ENCODE data around the gene RTN4R. TPM values are rescaled to one million over a fixed set of nuclear protein-coding genes. Genes with fewer than 3 reads are reported as not detected.
"Not testable (repeated sequence)": the region's sequence is repeated elsewhere in the genome, so short reads cannot be mapped to it uniquely, and the experiment has no call there.

Gene RTN4R
- total RNA-seq, 1 donor from 2014 or later, result 2.9 TPM

DNA sequence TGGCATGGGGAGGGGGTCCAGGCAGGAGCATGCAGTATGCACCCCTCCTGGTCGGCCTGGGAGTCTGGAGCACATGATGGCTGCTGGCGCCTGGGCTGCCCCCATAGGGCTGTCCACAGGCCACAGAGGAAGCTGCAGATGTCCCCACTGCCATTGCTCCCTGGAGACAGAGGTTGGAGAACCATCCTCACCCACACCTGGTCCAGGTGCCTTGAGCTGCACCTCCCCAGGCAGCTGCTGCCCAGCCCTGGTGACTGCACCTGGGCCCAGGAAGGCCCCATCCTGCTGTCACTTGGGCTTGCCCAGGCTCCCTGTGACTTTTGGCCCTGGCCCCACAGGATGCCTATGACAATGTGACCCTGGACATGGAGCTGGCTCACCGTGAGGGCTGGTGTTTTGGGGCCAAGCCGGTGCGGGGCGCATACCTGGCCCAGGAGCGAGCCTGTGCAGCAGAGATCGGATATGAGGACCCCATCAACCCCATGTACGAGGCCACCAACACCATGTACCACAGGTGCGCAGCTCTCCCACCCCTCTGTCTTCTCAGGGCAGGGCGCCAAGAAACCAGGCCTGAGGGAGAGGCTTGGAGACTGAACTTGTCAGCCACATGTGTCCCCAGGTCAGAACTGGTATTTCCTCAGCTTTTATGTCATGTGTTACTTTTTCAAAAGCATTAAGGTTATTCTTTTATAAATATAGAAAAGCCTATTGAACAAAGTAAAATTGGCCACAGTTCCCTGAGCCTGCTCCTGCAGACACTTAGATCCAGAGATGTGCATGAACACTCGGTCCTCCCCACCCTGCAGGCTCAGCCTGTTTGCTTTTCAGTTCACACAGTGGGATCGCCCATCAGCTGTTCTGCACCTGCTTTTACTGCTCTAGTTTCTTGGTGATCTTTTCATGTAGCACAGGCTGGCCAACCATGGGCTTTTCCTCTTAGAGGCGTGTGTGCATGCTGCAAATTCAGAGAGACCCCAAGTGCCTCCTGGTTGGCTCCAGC is 39.6 kb upstream of the RTN4R start:
- H3K4me1 Mint-ChIP-seq (ENCODE audit: low read depth, unreplicated experiment); H3K9me3 Mint-ChIP-seq (ENCODE audit: unreplicated experiment); H3K4me3 Mint-ChIP-seq (ENCODE audit: unreplicated experiment); H3K27me3 ChIP-seq (ENCODE audit: insufficient read depth, low read length); H3K4me3 ChIP-seq (ENCODE audit: insufficient read depth, low read depth, low read length); H4K20me1 ChIP-seq (ENCODE audit: insufficient read depth, low read length); DNase-seq (ENCODE audit: low read depth); H3K27ac Mint-ChIP-seq (ENCODE audit: unreplicated experiment); H3K27me3 Mint-ChIP-seq (ENCODE audit: low read depth, unreplicated experiment); H3K9ac ChIP-seq (ENCODE audit: low read length); H3K4me2 ChIP-seq (ENCODE audit: low read length); FAIRE-seq; H3K9me3 ChIP-seq (ENCODE audit: insufficient read depth, low read depth, low read length); H3K36me3 Mint-ChIP-seq (ENCODE audit: low read depth, unreplicated experiment); H3K36me3 ChIP-seq (ENCODE audit: insufficient read depth, low read length); H3K79me2 ChIP-seq (ENCODE audit: insufficient read depth, low read length); H3K27ac ChIP-seq (ENCODE audit: low read depth, low read length); H2AFZ ChIP-seq (ENCODE audit: low read depth, low read length); H3K4me1 ChIP-seq (ENCODE audit: insufficient read depth, low read length): not testable (repeated sequence)

DNA sequence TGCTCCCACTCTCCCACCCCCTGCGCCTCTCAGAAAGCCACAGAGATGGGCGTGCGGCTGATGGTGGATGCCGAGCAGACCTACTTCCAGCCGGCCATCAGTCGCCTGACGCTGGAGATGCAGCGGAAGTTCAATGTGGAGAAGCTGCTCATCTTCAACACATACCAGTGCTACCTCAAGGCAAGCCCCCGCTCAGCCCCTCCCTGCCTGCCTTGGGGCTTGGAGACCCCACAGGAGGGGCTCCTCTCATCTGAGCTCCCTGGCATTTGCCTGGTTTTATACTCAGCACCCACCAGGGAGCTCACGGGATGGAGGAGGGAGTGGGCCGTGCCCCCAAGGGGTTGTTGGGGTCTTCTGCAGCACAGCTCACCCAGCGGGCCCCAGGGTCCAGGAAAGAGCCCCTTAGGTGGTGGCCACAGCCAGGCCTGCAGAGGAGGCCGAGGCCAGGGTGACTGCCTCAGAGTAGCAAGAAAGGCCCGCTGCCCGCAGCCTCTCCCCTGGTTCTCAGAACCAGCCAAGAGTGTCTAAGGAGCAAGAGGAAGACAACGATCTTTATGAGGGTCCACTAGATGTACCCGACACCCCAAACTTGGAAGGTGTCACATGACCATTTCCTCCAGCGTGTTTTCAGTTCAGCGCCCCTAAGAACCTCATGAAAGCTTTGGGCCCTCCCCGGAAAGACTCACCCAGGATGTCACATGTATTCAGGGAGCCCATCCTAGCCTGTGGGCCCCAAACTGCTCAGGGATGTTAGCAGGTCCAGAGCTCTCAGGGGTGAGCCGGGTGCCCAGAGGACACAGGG is 38.7 kb upstream of the RTN4R start:
- not testable (repeated sequence) for H3K9me3 Mint-ChIP-seq (ENCODE audit: unreplicated experiment); H3K79me2 ChIP-seq (ENCODE audit: insufficient read depth, low read length); H3K36me3 Mint-ChIP-seq (ENCODE audit: low read depth, unreplicated experiment); H3K27me3 ChIP-seq (ENCODE audit: insufficient read depth, low read length); H3K36me3 ChIP-seq (ENCODE audit: insufficient read depth, low read length); H3K27me3 Mint-ChIP-seq (ENCODE audit: low read depth, unreplicated experiment); H2AFZ ChIP-seq (ENCODE audit: low read depth, low read length); H3K4me3 Mint-ChIP-seq (ENCODE audit: unreplicated experiment); H3K9ac ChIP-seq (ENCODE audit: low read length); H4K20me1 ChIP-seq (ENCODE audit: insufficient read depth, low read length); H3K4me1 Mint-ChIP-seq (ENCODE audit: low read depth, unreplicated experiment); H3K27ac ChIP-seq (ENCODE audit: low read depth, low read length); H3K4me1 ChIP-seq (ENCODE audit: insufficient read depth, low read length); H3K27ac Mint-ChIP-seq (ENCODE audit: unreplicated experiment); DNase-seq (ENCODE audit: low read depth); FAIRE-seq; H3K4me2 ChIP-seq (ENCODE audit: low read length); H3K4me3 ChIP-seq (ENCODE audit: insufficient read depth, low read depth, low read length); H3K9me3 ChIP-seq (ENCODE audit: insufficient read depth, low read depth, low read length)

DNA sequence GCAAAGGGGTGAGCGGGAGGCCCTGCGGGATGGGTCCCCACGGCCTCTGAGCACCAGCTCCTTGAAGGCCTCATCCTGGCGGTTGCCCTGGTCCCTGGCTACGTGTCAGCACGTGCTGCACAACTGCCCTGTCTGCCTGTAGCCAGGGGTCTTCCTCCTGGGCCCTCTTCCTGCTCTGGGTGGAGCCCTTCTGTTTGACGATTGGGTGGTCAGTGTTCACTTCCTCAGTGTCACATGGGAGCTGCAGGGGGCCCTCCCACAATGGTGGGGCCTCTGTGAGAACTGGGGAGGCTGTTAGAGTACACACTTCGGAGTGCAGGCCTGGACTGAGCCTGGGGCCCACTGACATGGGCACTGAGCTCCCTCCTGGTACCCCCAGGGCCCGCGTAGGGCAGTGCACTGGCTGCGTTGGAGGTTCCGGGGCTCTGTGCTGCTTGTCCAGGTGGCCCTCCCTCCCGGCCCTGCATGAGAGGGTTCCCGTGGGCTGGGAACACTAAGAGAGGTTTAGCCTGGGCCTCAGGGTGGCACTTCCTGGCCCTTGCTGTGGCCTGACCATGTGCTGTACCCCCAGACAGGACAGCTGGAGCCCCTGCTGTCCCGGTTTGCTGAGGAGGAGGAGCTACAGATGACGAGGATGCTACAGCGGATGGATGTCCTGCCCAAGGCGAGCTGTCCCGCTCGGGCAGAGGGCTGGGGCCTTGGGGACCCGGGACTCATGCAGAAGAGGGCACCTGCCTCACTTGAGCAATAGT is 38.0 kb upstream of the RTN4R start:
- no peaks in the 10 kb centered on the region for H3K36me3 ChIP-seq (ENCODE audit: insufficient read depth, low read length)
- H4K20me1 ChIP-seq (ENCODE audit: insufficient read depth, low read length), result no peaks in the 10 kb centered on the region
- peaks cover under 1% of the 10 kb centered on the region for H3K27me3 ChIP-seq (ENCODE audit: insufficient read depth, low read length)
- peaks cover 14% of the 10 kb centered on the region for H3K27me3 Mint-ChIP-seq (ENCODE audit: low read depth, unreplicated experiment)
- TF ChIP-seq EZH2 (IDR thresholded peaks at IDR 0.05; ENCODE audit: insufficient read depth, low read length), result no peak
- no peak for TF ChIP-seq CTCF (IDR thresholded peaks at IDR 0.05; ENCODE audit: insufficient read depth, low read depth, low read length)
- no peak overlapping the region for H3K4me3 ChIP-seq (ENCODE audit: insufficient read depth, low read depth, low read length)
- no peak overlapping the region for H3K9ac ChIP-seq (ENCODE audit: low read length)
- no peak overlapping the region for H3K27ac ChIP-seq (ENCODE audit: low read depth, low read length)
- H3K79me2 ChIP-seq (ENCODE audit: insufficient read depth, low read length), result no peaks in the 10 kb centered on the region
- H3K9me3 ChIP-seq (ENCODE audit: insufficient read depth, low read depth, low read length), result no peaks in the 10 kb centered on the region
- no peak overlapping the region for H2AFZ ChIP-seq (ENCODE audit: low read depth, low read length)
- FAIRE-seq (no peak), DNase-seq (ENCODE audit: low read depth) (no peak)
- no peak overlapping the region for H3K4me3 Mint-ChIP-seq (ENCODE audit: unreplicated experiment)
- no peaks in the 10 kb centered on the region for H3K4me1 ChIP-seq (ENCODE audit: insufficient read depth, low read length)
- H3K27ac Mint-ChIP-seq (ENCODE audit: unreplicated experiment), result no peak overlapping the region
- no peaks in the 10 kb centered on the region for H3K36me3 Mint-ChIP-seq (ENCODE audit: low read depth, unreplicated experiment)
- H3K4me1 Mint-ChIP-seq (ENCODE audit: low read depth, unreplicated experiment), result no peaks in the 10 kb centered on the region
- no peak overlapping the region for H3K4me2 ChIP-seq (ENCODE audit: low read length)
- H3K9me3 Mint-ChIP-seq (ENCODE audit: unreplicated experiment), result no peaks in the 10 kb centered on the region

- FAIRE-seq; H3K4me1 Mint-ChIP-seq (ENCODE audit: low read depth, unreplicated experiment): not testable (repeated sequence)
Observed at GRCh38 chr22:20305230-20305893, 37.2 kb upstream of the RTN4R start.

More at GRCh38 chr22:20305230-20305893, 37.2 kb upstream of the RTN4R start:
- H3K9ac ChIP-seq (ENCODE audit: low read length); DNase-seq (ENCODE audit: low read depth); H3K36me3 Mint-ChIP-seq (ENCODE audit: low read depth, unreplicated experiment); H3K4me2 ChIP-seq (ENCODE audit: low read length); H3K27me3 ChIP-seq (ENCODE audit: insufficient read depth, low read length); H4K20me1 ChIP-seq (ENCODE audit: insufficient read depth, low read length); H3K4me3 Mint-ChIP-seq (ENCODE audit: unreplicated experiment); H3K79me2 ChIP-seq (ENCODE audit: insufficient read depth, low read length); H3K36me3 ChIP-seq (ENCODE audit: insufficient read depth, low read length); H3K27ac Mint-ChIP-seq (ENCODE audit: unreplicated experiment); H3K4me3 ChIP-seq (ENCODE audit: insufficient read depth, low read depth, low read length); H3K9me3 ChIP-seq (ENCODE audit: insufficient read depth, low read depth, low read length); H3K4me1 ChIP-seq (ENCODE audit: insufficient read depth, low read length); H3K9me3 Mint-ChIP-seq (ENCODE audit: unreplicated experiment); H2AFZ ChIP-seq (ENCODE audit: low read depth, low read length); H3K27ac ChIP-seq (ENCODE audit: low read depth, low read length): not testable (repeated sequence)
- peaks cover 18% of the 10 kb centered on the region for H3K27me3 Mint-ChIP-seq (ENCODE audit: low read depth, unreplicated experiment)
